Lung (tissue), 12 donors: Measurements from ENCODE around the gene SEC24C. TPM values are rescaled to one million over a fixed set of nuclear protein-coding genes. Genes with fewer than 3 reads are reported as not detected.

Source experiments
- ATAC-seq: fragments of 200-7000 bp; cut with Tn5 transposase; one replicate; pipeline ENCODE4 v1.9.1; 2020; ENCODE audit warnings: moderate number of reproducible peaks; ENCODE audit not compliant: insufficient read depth, low FRiP score
- DNase-seq, 3 donors: peaks; one replicate each; pipeline ENCODE4 v3.0.0-alpha.2; 2013 to 2017
- H3K27ac ChIP-seq, 2 donors: one replicate each; pipeline ENCODE4 v1.5.1; 2013; ENCODE audit warnings: mild to moderate bottlenecking in 2 of 2, moderate library complexity in 2 of 2, control low read depth in 1 of 2, inconsistent platforms in 1 of 2, low read depth in 1 of 2, low read length in 1 of 2
- H3K27me3 ChIP-seq, 3 donors: one replicate each; pipeline ENCODE4 v1.5.1; 2013; ENCODE audit warnings: low read length in 2 of 3; ENCODE audit not compliant: control insufficient read depth in 3 of 3, insufficient read depth in 3 of 3
- H3K36me3 ChIP-seq, 4 donors: one replicate each; pipeline ENCODE4 v1.5.1; 2013; ENCODE audit warnings: low read length in 4 of 4, mild to moderate bottlenecking in 1 of 4, moderate library complexity in 1 of 4; ENCODE audit not compliant: control insufficient read depth in 4 of 4, insufficient read depth in 4 of 4
- H3K4me1 ChIP-seq, 5 donors: one replicate each; pipeline ENCODE4 v1.5.1; 2013; ENCODE audit warnings: low read length in 5 of 5, mild to moderate bottlenecking in 2 of 5, moderate library complexity in 1 of 5; ENCODE audit not compliant: control insufficient read depth in 5 of 5, insufficient read depth in 5 of 5
- H3K4me3 ChIP-seq: one replicate; pipeline ENCODE4 v1.5.1; 2013; ENCODE audit warnings: mild to moderate bottlenecking, control low read depth, moderate library complexity
- H3K9ac ChIP-seq, 2 donors: one replicate each; pipeline ENCODE4 v1.5.1; 2013; ENCODE audit warnings: low read length in 2 of 2, control low read depth in 1 of 2; ENCODE audit not compliant: insufficient read depth in 1 of 2
- H3K9me3 ChIP-seq, 4 donors: one replicate each; pipeline ENCODE4 v1.5.1; 2013; ENCODE audit warnings: low read length in 3 of 4, mild to moderate bottlenecking in 1 of 4, moderate library complexity in 1 of 4; ENCODE audit not compliant: control insufficient read depth in 4 of 4, insufficient read depth in 3 of 4
- CTCF ChIP-seq: IDR thresholded peaks from 2 replicates; pipeline ENCODE4 v1.5.1; 2012; ENCODE audit warnings: mild to moderate bottlenecking; ENCODE audit errors: control extremely low read depth, extremely low read depth
- WGBS, 2 donors: extraction: QIAGEN DNeasy Blood & Tissue Kit; methylation state at CpG; one replicate each; pipeline ENCODE4 v1.1.7; 2013; 5-methylcytosine and 5-hydroxymethylcytosine counted together
- polyA plus RNA-seq, 2 donors: library from polyadenylated mRNA; stranded (reverse); fragments of 200-250 nt; gene quantifications; one replicate each; pipeline ENCODE4 v1.2.1, GENCODE V29; 2013
- total RNA-seq, 2 donors: library from RNA; depleted of rRNA in 1 of 2; stranded (reverse); fragments of >200 nt in 1 of 2; gene quantifications; one replicate each; pipeline ENCODE4 v1.2.1, GENCODE V29; 2014 to 2021
- donor health status: control.
- donor health status: control.
- donor health status: Bipolar disorder and iron deficiency.
- donor health status: healthy.
- donor health status: DM: yes; HTN: yes; CAD: no.

Gene SEC24C
- total and polyA plus RNA-seq, 4 donors: 42.3 to 77.4 (median 57.4) TPM

DNA sequence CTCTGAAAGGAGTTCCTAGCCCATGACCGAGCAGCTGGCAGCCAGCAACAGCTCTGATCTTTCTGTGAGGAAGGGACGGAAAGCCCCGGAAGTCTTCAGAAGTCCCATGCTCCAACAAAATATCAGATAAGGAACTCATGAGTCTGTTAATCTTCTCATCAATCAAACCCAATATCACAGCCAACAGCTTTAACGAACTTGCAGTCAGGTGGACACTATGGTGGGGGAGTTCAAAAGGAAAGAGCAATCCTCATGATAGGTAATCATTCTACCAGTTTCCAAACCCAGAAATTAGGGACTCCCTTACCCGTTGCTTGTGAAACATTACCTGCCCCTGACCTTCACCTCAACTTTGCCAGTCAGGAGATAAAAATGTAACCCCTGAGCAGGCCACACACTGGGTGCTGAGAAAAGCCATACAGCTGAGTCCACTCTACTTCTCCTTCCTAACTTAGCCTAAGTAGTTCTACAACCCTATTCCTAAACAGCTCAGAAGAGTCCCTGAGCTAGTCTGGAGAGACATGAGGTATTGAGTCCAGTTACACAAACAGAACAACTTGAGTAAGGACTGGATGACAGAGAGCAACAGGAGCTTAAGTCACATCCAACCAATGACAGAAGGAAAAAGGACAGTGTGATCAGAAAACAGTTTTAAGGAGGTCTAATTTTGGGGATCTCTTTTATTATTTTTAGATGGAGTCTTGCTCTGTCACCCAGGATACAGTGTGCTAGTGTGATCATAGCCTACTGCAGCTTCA is 65.1 kb downstream of the SEC24C start:
- H3K9me3 ChIP-seq: no peaks in the 10 kb centered on the region
- H3K4me1 ChIP-seq: no peaks in the 10 kb centered on the region

DNA sequence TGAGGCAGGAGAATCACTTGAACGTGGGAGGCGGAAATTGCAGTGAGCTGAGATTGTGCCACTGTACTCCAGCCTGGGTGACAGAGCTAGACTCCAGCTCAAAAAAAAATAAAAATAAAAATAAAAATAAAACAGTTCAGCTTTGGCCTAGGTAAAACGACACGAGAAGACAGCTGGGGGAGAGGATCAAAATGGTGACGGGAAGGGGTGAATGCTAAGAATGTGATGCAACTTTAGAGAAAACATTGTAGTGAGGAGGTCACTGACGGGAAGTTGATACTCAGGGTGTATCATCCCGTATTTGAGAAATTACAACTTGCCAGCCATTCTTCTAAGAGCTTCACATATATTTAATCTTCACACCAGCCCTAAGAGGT is 66.2 kb downstream of the SEC24C start:
- peaks cover 10 to 34% (median 28%) of the 10 kb centered on the region in 4 donors for H3K36me3 ChIP-seq
- WGBS, 2 donors: 42 to 65% methylated on average over 7 of the region's 7 CpGs
- H3K4me3 ChIP-seq: peak overlapping the region; percentile 83
- H3K4me1 ChIP-seq: no peaks in the 10 kb centered on the region
- DNase-seq (no peak), ATAC-seq (no peak)
- no peaks in the 10 kb centered on the region for H3K9me3 ChIP-seq
- no peaks in the 10 kb centered on the region for H3K27me3 ChIP-seq
- H3K9ac ChIP-seq: no peak overlapping the region
- no peak for TF ChIP-seq CTCF
- H3K27ac ChIP-seq: peak overlapping the region in 1 of 2 donors; percentile 93

More for the DNA sequence above, 65.1 kb downstream of the SEC24C start:
- DNase-seq (no peak), ATAC-seq (no peak)
- no peak overlapping the region for H3K27ac ChIP-seq
- no peak overlapping the region for H3K9ac ChIP-seq
- 67 to 71% methylated on average over 5 of the region's 5 CpGs for WGBS, 2 donors
- TF ChIP-seq CTCF: no peak
- no peaks in the 10 kb centered on the region for H3K27me3 ChIP-seq
- H3K36me3 ChIP-seq: peaks cover 10 to 32% (median 28%) of the 10 kb centered on the region in 4 donors
- H3K4me3 ChIP-seq: no peak overlapping the region

GRCh38 chr10:73810735-73811465 is 66.7 kb downstream of the SEC24C start:
- Histone ChIP-seq H3K4me1 (no peaks in the 10 kb centered on the region), H3K27ac (peak overlapping the region; percentile 89 to 93), H3K36me3 (peaks cover 6 to 28% (median 23%) of the 10 kb centered on the region in 4 donors), H3K4me3 (peak overlapping the region; percentile 83), H3K9me3 (no peaks in the 10 kb centered on the region), H3K9ac (peak overlapping the region in 1 of 2 donors; percentile 25), H3K27me3 (no peaks in the 10 kb centered on the region)
- peak; percentile 20 for ATAC-seq
- no peak for TF ChIP-seq CTCF
- 0 to 1% methylated on average over 38 to 63 of the region's 63 CpGs for WGBS, 2 donors
- DNase-seq: peak in 1 of 3 donors; percentile 26
